HCT116 (cell line): ENCODE results near the gene CREB1.

Source experiments
- CEBPB ChIP-seq: IDR thresholded peaks from 2 replicates; pipeline ENCODE4 v1.6.1; 2012; ENCODE audit warnings: low read depth
- CTCF ChIP-seq, 3 experiments: fragments of 200-600 bp in 1 of 3; sonication (generic) in 1 of 3; IDR thresholded peaks in 2 of 3; conservative IDR thresholded peaks in 1 of 3; 2 replicates each; pipeline ENCODE4 v1.5.1; 2012 to 2017; ENCODE audit warnings: low read depth in 2 of 3, low read length in 2 of 3, antibody characterized with exemption in 1 of 3, borderline replicate concordance in 1 of 3, control low read depth in 1 of 3, mild to moderate bottlenecking in 1 of 3, mixed read lengths in 1 of 3, mixed run types in 1 of 3, moderate library complexity in 1 of 3; ENCODE audit not compliant: insufficient read depth in 1 of 3
- EGR1 ChIP-seq: IDR thresholded peaks from 2 replicates; pipeline ENCODE4 v1.6.1; 2012; ENCODE audit warnings: low read depth
- EZH2 ChIP-seq: fragments of 200-600 bp; sonication (generic); IDR thresholded peaks from 2 replicates; pipeline ENCODE4 v1.6.1; 2017; ENCODE audit warnings: antibody characterized with exemption, mixed run types
- EZH2phosphoT487 ChIP-seq: fragments of 200-600 bp; IDR thresholded peaks from 2 replicates; pipeline ENCODE4 v1.6.1; 2018; ENCODE audit warnings: antibody characterized with exemption, borderline replicate concordance
- POLR2A ChIP-seq: IDR thresholded peaks from 2 replicates; pipeline ENCODE4 v1.7.0; 2011; ENCODE audit warnings: borderline replicate concordance; ENCODE audit not compliant: insufficient read depth, insufficient read length; ENCODE audit errors: extremely low read depth
- SIN3A ChIP-seq: IDR thresholded peaks from 2 replicates; pipeline ENCODE4 v1.6.1; 2012; ENCODE audit warnings: low read depth
- SP1 ChIP-seq: IDR thresholded peaks from 2 replicates; pipeline ENCODE4 v1.6.1; 2012; ENCODE audit warnings: low read depth
- SRF ChIP-seq: IDR thresholded peaks from 2 replicates; pipeline ENCODE4 v1.6.1; 2012; ENCODE audit warnings: low read depth
- YY1 ChIP-seq: IDR thresholded peaks from 2 replicates; pipeline ENCODE4 v1.6.1; 2011; ENCODE audit warnings: low read length, low read depth, moderate library complexity, mild to moderate bottlenecking; ENCODE audit not compliant: insufficient replicate concordance; ENCODE audit errors: extremely low read depth
- ZBTB33 ChIP-seq: IDR thresholded peaks from 2 replicates; pipeline ENCODE4 v1.6.1; 2011; ENCODE audit warnings: mild to moderate bottlenecking, low read length, moderate library complexity; ENCODE audit not compliant: insufficient replicate concordance; ENCODE audit errors: extremely low read depth
- TF ChIP-seq, protein P1 (sequence below): IDR thresholded peaks from 2 replicates; pipeline ENCODE4 v1.6.1; 2012

DNA sequence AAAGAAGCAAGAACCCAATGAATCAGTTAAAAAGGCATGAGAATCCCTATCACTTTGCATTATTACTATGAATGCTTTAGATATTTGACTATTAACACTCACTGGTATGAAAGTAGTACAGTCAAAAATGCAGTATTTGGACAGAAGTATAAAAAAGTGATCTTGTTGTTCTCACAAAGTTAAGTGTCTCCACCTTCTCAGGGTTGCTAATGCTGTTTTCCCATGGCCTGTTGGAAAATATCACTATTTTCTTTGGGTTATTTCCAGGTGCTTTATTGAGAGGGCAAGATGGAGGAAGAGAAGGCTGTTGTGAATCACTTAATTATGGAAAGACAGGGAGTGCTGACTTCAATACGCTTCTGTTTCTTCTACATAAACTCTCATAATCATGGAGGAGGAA lies 13.6 kb upstream of the CREB1 start:
- no peak for TF ChIP-seq CTCF (IDR thresholded peaks at IDR 0.05 in 2 of 3, conservative IDR thresholded peaks at IDR 0.05 in 1 of 3; ENCODE audit: borderline replicate concordance in 1 of 3, insufficient read depth in 1 of 3, low read depth in 2 of 3, low read length in 2 of 3)
- no peak for TF ChIP-seq SIN3A
- no peak for TF ChIP-seq EZH2
- TF ChIP-seq SP1, result no peak
- TF ChIP-seq POLR2A, result no peak
- no peak for TF ChIP-seq EGR1
- TF ChIP-seq EZH2phosphoT487, result no peak
- no peak for TF ChIP-seq SRF
- TF ChIP-seq YY1, result no peak
- TF ChIP-seq CEBPB, result no peak
- TF ChIP-seq, protein P1, sequence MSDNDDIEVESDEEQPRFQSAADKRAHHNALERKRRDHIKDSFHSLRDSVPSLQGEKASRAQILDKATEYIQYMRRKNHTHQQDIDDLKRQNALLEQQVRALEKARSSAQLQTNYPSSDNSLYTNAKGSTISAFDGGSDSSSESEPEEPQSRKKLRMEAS, result no peak
- TF ChIP-seq ZBTB33, result no peak
